Stimulated activated effector memory CD8-positive, alpha-beta T cell treated with anti-CD3 and anti-CD28 coated beads, Interleukin-12 subunit alpha, Interleukin-12 subunit beta, amount 100 ng/mL, for 72 hours (primary cell): Measurements from ENCODE around the gene F2RL2.
"Not testable (repeated sequence)": the region's sequence is repeated elsewhere in the genome, so short reads cannot be mapped to it uniquely, and the experiment has no call there.

Experiments
- ATAC-seq: fragments of 150-1000 bp; cut with Tn5 transposase; 2 replicates; pipeline ENCODE4 v1.10.0; 2021
- DNase-seq, 2 donors: peaks; one replicate each; pipeline ENCODE4 v3.0.0; 2021 to 2022; ENCODE audit warnings: low spot score in 2 of 2
- H3K27ac Mint-ChIP-seq: one replicate; pipeline ENCODE4 v1.8.0; 2022; ENCODE audit warnings: mild to moderate bottlenecking, mixed read lengths
- H3K36me3 Mint-ChIP-seq: one replicate; pipeline ENCODE4 v1.8.0; 2022; ENCODE audit warnings: mild to moderate bottlenecking, mixed read lengths
- H3K4me1 Mint-ChIP-seq: one replicate; pipeline ENCODE4 v1.8.0; 2022; ENCODE audit warnings: mixed read lengths
- H3K4me3 Mint-ChIP-seq: one replicate; pipeline ENCODE4 v1.8.0; 2022; ENCODE audit warnings: mild to moderate bottlenecking, mixed read lengths
- H3K9me3 Mint-ChIP-seq: one replicate; pipeline ENCODE4 v1.8.0; 2022; ENCODE audit warnings: mixed read lengths

Gene F2RL2

DNA sequence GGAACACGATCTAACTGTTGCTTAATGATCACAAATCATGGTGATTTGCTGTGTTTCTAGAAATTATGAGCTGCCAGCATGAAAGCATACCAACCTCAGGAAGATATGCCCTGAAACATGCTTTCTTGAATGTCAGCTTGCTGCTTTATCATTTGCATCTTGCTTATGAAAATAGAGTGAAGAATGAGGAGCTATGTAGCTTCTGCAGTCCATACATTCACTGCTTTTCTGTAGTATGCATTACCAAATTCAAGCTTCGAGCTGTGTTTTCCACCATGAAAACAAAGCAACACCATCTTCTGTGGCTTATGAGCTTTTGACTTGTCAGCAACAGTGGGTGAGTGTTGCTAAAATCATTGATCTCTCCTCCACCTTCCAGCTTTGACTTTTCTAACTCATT is 16.5 kb downstream of the F2RL2 start:
- Mint-ChIP-seq H3K36me3 (peaks cover 94% of the 10 kb centered on the region), H3K4me1 (peaks cover 49% of the 10 kb centered on the region), H3K27ac (peak overlapping the region; percentile 89), H3K4me3 (peak overlapping the region; percentile 55), H3K9me3 (no peaks in the 10 kb centered on the region)
- ATAC-seq (no peak), DNase-seq (no peak)

DNA sequence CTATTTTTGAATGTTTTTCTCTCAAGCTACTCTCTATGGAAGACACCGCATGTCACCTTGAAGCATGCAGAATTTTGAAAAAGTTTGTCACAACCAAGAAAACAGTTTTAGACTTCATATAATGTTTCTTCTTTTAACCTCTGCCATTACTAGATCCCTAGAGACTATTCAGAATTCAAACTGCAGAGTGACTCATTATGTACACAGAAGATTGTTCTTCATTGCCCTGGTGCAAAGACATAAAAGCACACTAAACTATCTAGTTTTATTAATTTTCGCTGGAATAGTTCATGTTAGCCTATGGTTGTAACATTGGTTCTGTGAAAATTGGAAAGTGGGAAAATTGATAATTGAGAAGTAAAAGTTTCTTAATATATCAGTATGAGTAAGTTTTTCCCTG is 18.4 kb downstream of the F2RL2 start:
- Mint-ChIP-seq H3K36me3 (peaks cover 95% of the 10 kb centered on the region), H3K4me1 (peaks cover 49% of the 10 kb centered on the region), H3K4me3 (no peak overlapping the region), H3K27ac (peak overlapping the region; percentile 12), H3K9me3 (no peaks in the 10 kb centered on the region)
- ATAC-seq, result no peak
- no peak for DNase-seq

GRCh38 chr5:76603991-76604390 is 19.2 kb downstream of the F2RL2 start:
- not testable (repeated sequence) for H3K27ac Mint-ChIP-seq, H3K4me3 Mint-ChIP-seq, ATAC-seq, H3K9me3 Mint-ChIP-seq, DNase-seq
- H3K4me1 Mint-ChIP-seq, result peaks cover 48% of the 10 kb centered on the region
- peaks cover 96% of the 10 kb centered on the region for H3K36me3 Mint-ChIP-seq

- peak overlapping the region; percentile 14 for H3K27ac Mint-ChIP-seq
- DNase-seq (no peak), ATAC-seq (no peak)
- peaks cover 34% of the 10 kb centered on the region for H3K4me1 Mint-ChIP-seq
- H3K9me3 Mint-ChIP-seq, result no peaks in the 10 kb centered on the region
- no peak overlapping the region for H3K4me3 Mint-ChIP-seq
- peaks cover 97% of the 10 kb centered on the region for H3K36me3 Mint-ChIP-seq
Measured at GRCh38 chr5:76602094-76602726, 21.0 kb downstream of the F2RL2 start.

GRCh38 chr5:76601470-76601869 is 21.7 kb downstream of the F2RL2 start:
- Mint-ChIP-seq H3K9me3 (no peaks in the 10 kb centered on the region), H3K4me3 (no peak overlapping the region), H3K27ac (peak overlapping the region; percentile 14), H3K4me1 (peaks cover 33% of the 10 kb centered on the region), H3K36me3 (peaks cover 97% of the 10 kb centered on the region)
- no peak for DNase-seq
- peak; percentile 71 for ATAC-seq

GRCh38 chr5:76600716-76601115 is 22.5 kb downstream of the F2RL2 start:
- DNase-seq (no peak), ATAC-seq (no peak)
- Mint-ChIP-seq H3K36me3 (peaks cover 97% of the 10 kb centered on the region), H3K27ac (no peak overlapping the region), H3K4me3 (no peak overlapping the region), H3K4me1 (peaks cover 41% of the 10 kb centered on the region), H3K9me3 (no peaks in the 10 kb centered on the region)

GRCh38 chr5:76598531-76598930 is 24.7 kb downstream of the F2RL2 start:
- Mint-ChIP-seq H3K27ac (no peak overlapping the region), H3K9me3 (no peaks in the 10 kb centered on the region), H3K4me1 (peaks cover 39% of the 10 kb centered on the region), H3K4me3 (no peak overlapping the region), H3K36me3 (peaks cover 97% of the 10 kb centered on the region)
- no peak for DNase-seq
- ATAC-seq, result no peak

GRCh38 chr5:76595755-76596481 is 27.3 kb downstream of the F2RL2 start:
- peak; percentile 60 for ATAC-seq
- Mint-ChIP-seq H3K4me3 (peak overlapping the region; percentile 31), H3K36me3 (peaks cover 91% of the 10 kb centered on the region), H3K4me1 (peaks cover 36% of the 10 kb centered on the region), H3K27ac (peak overlapping the region; percentile 85), H3K9me3 (no peaks in the 10 kb centered on the region)
- no peak for DNase-seq

- Mint-ChIP-seq H3K36me3 (peaks cover 85% of the 10 kb centered on the region), H3K27ac (peak overlapping the region; percentile 80), H3K4me3 (no peak overlapping the region), H3K4me1 (peaks cover 46% of the 10 kb centered on the region), H3K9me3 (no peaks in the 10 kb centered on the region)
- DNase-seq (no peak), ATAC-seq (no peak)
Measured at GRCh38 chr5:76594107-76594506, 29.1 kb downstream of the F2RL2 start.

DNA sequence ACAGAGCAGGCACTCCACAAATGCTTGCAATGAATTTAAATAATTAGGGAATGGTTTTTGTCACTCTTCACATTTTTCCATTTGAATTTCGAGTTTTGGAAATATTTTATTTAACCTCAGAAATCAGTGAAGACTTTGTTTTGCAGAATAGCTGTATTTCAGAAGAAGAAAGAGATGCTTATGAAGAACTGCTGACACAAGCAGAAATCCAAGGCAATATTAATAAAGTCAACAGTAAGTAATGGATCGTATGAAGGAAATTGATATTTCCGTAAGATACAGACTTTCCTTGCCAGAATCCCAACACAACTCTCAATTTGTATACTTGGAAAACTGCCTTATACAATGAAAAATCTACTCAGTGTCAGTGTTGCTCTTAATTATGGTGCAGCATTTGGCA is 30.5 kb downstream of the F2RL2 start:
- no peak for DNase-seq
- H3K9me3 Mint-ChIP-seq, result no peaks in the 10 kb centered on the region
- ATAC-seq, result no peak
- peaks cover 84% of the 10 kb centered on the region for H3K36me3 Mint-ChIP-seq
- no peak overlapping the region for H3K4me3 Mint-ChIP-seq
- H3K4me1 Mint-ChIP-seq, result peaks cover 47% of the 10 kb centered on the region
- H3K27ac Mint-ChIP-seq, result no peak overlapping the region

DNA sequence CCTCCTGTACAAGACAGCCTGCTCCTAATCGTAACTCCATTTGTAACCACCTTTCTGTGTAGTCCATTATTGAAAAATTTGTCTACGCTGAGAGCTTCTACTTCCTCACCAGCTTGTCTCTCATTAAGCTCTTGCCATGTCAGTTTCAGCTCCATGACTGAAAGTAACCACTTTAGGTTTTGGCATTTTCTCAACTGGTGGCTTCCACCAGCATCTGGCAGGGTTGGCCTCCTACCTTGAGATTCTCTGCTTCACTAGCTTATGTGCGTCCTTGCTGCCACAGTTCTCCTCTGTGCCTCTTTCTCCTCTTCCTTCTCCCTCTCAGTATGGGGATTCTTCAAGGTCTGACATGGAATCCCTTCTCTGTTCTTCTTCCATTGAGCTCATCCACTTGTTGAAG is 31.8 kb downstream of the F2RL2 start:
- H3K36me3 Mint-ChIP-seq, result peaks cover 70% of the 10 kb centered on the region
- H3K27ac Mint-ChIP-seq, result peak overlapping the region; percentile 63

DNA sequence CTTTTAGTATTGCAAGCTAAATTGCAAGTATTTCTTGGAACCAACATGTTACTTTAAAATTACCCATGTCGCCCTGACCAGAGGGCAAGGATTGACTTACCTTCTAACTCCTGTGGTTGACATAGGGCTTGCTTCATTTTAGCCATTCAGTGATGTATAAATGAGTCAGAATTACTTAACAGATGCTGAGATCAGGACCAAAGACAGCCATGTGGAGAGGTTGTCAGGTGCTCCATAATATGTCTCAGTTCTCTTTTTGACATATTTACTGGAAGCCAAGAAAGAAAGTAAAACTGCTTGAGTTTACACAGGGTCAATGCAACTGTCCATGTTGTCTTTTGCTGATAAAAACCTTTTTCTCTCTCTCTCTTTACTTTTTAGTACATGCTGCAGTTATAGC is 33.2 kb downstream of the F2RL2 start:
- ATAC-seq (peak; percentile 97), DNase-seq (no peak)
- Mint-ChIP-seq H3K36me3 (peaks cover 66% of the 10 kb centered on the region), H3K4me3 (no peak overlapping the region), H3K27ac (peak overlapping the region; percentile 20), H3K4me1 (peaks cover 29% of the 10 kb centered on the region), H3K9me3 (no peaks in the 10 kb centered on the region)

More for the DNA sequence above, 31.8 kb downstream of the F2RL2 start:
- no peaks in the 10 kb centered on the region for H3K9me3 Mint-ChIP-seq
- DNase-seq, result no peak
- H3K4me3 Mint-ChIP-seq, result no peak overlapping the region
- ATAC-seq, result no peak
- peaks cover 41% of the 10 kb centered on the region for H3K4me1 Mint-ChIP-seq

DNA sequence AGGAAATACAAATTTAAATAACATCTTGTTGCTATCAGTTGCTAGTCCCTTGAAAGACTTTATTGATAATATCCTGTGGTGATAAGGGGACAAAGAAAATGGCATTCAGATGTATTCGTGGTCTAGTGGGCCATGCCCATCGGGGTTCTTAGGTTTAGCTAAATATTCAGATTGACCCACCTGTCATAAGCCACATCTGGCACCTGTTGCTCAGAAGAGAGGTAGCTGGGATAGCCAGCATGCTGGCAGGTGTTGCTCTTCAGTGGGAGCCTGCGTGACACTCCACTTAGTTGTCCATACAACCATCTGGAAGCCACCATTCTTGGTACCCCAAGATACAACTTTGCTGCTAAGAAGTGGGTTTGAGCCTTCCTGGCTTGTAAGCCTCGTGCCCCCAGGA is 36.7 kb downstream of the F2RL2 start:
- Mint-ChIP-seq H3K36me3 (peaks cover 47% of the 10 kb centered on the region), H3K27ac (no peak overlapping the region), H3K9me3 (no peaks in the 10 kb centered on the region), H3K4me1 (peaks cover 30% of the 10 kb centered on the region), H3K4me3 (no peak overlapping the region)
- ATAC-seq (no peak), DNase-seq (no peak)

- Mint-ChIP-seq H3K36me3 (peaks cover 44% of the 10 kb centered on the region), H3K27ac (no peak overlapping the region), H3K9me3 (no peaks in the 10 kb centered on the region), H3K4me3 (no peak overlapping the region), H3K4me1 (peaks cover 28% of the 10 kb centered on the region)
- ATAC-seq, result no peak
- no peak for DNase-seq
Measured at GRCh38 chr5:76585783-76586217, 37.4 kb downstream of the F2RL2 start.

- DNase-seq (no peak), ATAC-seq (no peak)
- Mint-ChIP-seq H3K4me3 (no peak overlapping the region), H3K9me3 (no peaks in the 10 kb centered on the region), H3K27ac (peak overlapping the region; percentile 81), H3K4me1 (peaks cover 23% of the 10 kb centered on the region), H3K36me3 (peaks cover 32% of the 10 kb centered on the region)
Measured at GRCh38 chr5:76583163-76584047, 39.8 kb downstream of the F2RL2 start.
